Measurements from ENCODE around the gene WASL. TPM values are rescaled to one million over a fixed set of nuclear protein-coding genes. Genes with fewer than 3 reads are reported as not detected.

WASL gene
- total RNA-seq, 1 donor from 2014 or later = 35.0 TPM

GRCh38 chr7:123669485-123669884 is 79.3 kb downstream of the WASL start:
- H3K27me3 Mint-ChIP-seq (ENCODE audit: low read depth) = no peaks in the 10 kb centered on the region
- no peaks in the 10 kb centered on the region for H3K36me3 Mint-ChIP-seq
- H3K9me3 Mint-ChIP-seq = no peaks in the 10 kb centered on the region
- no peak overlapping the region for H3K4me3 Mint-ChIP-seq
- no peak for TF ChIP-seq CTCF (IDR thresholded peaks at IDR 0.05; ENCODE audit: unreplicated experiment)
- no peak overlapping the region for H3K27ac Mint-ChIP-seq
- DNase-seq (ENCODE audit: low spot score in 2 of 2, unreplicated experiment in 2 of 2) = no peak
- peaks cover 41% of the 10 kb centered on the region for H3K4me1 Mint-ChIP-seq

GRCh38 chr7:123666492-123666891 is 82.3 kb downstream of the WASL start:
- Mint-ChIP-seq H3K27ac (peak overlapping the region; percentile 77), H3K36me3 (no peaks in the 10 kb centered on the region), H3K27me3 (ENCODE audit: low read depth) (no peaks in the 10 kb centered on the region), H3K4me3 (no peak overlapping the region), H3K4me1 (peaks cover 28% of the 10 kb centered on the region), H3K9me3 (peaks cover 4% of the 10 kb centered on the region)
- no peak for DNase-seq (ENCODE audit: low spot score in 2 of 2, unreplicated experiment in 2 of 2)
- no peak for TF ChIP-seq CTCF (IDR thresholded peaks at IDR 0.05; ENCODE audit: unreplicated experiment)

GRCh38 chr7:123665896-123666295 is 82.9 kb downstream of the WASL start:
- DNase-seq (ENCODE audit: low spot score in 2 of 2, unreplicated experiment in 2 of 2) = no peak
- Mint-ChIP-seq H3K4me1 (peaks cover 28% of the 10 kb centered on the region), H3K27me3 (ENCODE audit: low read depth) (no peaks in the 10 kb centered on the region), H3K9me3 (peaks cover 4% of the 10 kb centered on the region), H3K27ac (peak overlapping the region; percentile 35), H3K4me3 (no peak overlapping the region), H3K36me3 (no peaks in the 10 kb centered on the region)
- TF ChIP-seq CTCF (IDR thresholded peaks at IDR 0.05; ENCODE audit: unreplicated experiment) = no peak

- Mint-ChIP-seq H3K27ac (no peak overlapping the region), H3K27me3 (ENCODE audit: low read depth) (no peaks in the 10 kb centered on the region)
Measured at GRCh38 chr7:123665157-123665556, 83.6 kb downstream of the WASL start.

GRCh38 chr7:123663200-123663599 is 85.6 kb downstream of the WASL start:
- DNase-seq (ENCODE audit: low spot score in 2 of 2, unreplicated experiment in 2 of 2) = no peak
- Mint-ChIP-seq H3K27ac (no peak overlapping the region), H3K9me3 (peaks cover 4% of the 10 kb centered on the region), H3K4me1 (peaks cover 22% of the 10 kb centered on the region), H3K36me3 (no peaks in the 10 kb centered on the region), H3K4me3 (no peak overlapping the region), H3K27me3 (ENCODE audit: low read depth) (no peaks in the 10 kb centered on the region)
- TF ChIP-seq CTCF (IDR thresholded peaks at IDR 0.05; ENCODE audit: unreplicated experiment) = no peak

More at GRCh38 chr7:123665157-123665556, 83.6 kb downstream of the WASL start:
- no peaks in the 10 kb centered on the region for H3K36me3 Mint-ChIP-seq
- H3K9me3 Mint-ChIP-seq = peaks cover 4% of the 10 kb centered on the region
- H3K4me1 Mint-ChIP-seq = peaks cover 28% of the 10 kb centered on the region
- H3K4me3 Mint-ChIP-seq = no peak overlapping the region
- no peak for TF ChIP-seq CTCF (IDR thresholded peaks at IDR 0.05; ENCODE audit: unreplicated experiment)
- DNase-seq (ENCODE audit: low spot score in 2 of 2, unreplicated experiment in 2 of 2) = no peak

- H3K27me3 Mint-ChIP-seq (ENCODE audit: low read depth) = no peaks in the 10 kb centered on the region
- no peak for TF ChIP-seq CTCF (IDR thresholded peaks at IDR 0.05; ENCODE audit: unreplicated experiment)
- H3K4me3 Mint-ChIP-seq = no peak overlapping the region
- no peak for DNase-seq (ENCODE audit: low spot score in 2 of 2, unreplicated experiment in 2 of 2)
- peaks cover 4% of the 10 kb centered on the region for H3K9me3 Mint-ChIP-seq
- peaks cover 22% of the 10 kb centered on the region for H3K4me1 Mint-ChIP-seq
- no peak overlapping the region for H3K27ac Mint-ChIP-seq
- no peaks in the 10 kb centered on the region for H3K36me3 Mint-ChIP-seq
Measured at GRCh38 chr7:123662755-123663154, 86.0 kb downstream of the WASL start.
